Astrocyte of the spinal cord (primary cell): ENCODE data around the gene ZNF324.
"Not testable (repeated sequence)": the region's sequence is repeated elsewhere in the genome, so short reads cannot be mapped to it uniquely, and the experiment has no call there.

Experiments
- DNase-seq: peaks from one replicate; pipeline ENCODE4 v3.0.0; 2011; ENCODE audit warnings: low read depth, low spot score
- H3K4me3 ChIP-seq: 2 replicates; pipeline ENCODE4 v1.5.1; 2011; ENCODE audit warnings: low read depth, mild to moderate bottlenecking, low read length, moderate library complexity
- CTCF ChIP-seq: IDR thresholded peaks from 2 replicates; pipeline ENCODE4 v1.5.1; 2012; ENCODE audit warnings: low read depth, mild to moderate bottlenecking, low read length, inconsistent platforms
- in situ Hi-C: cut with HindIII; loops from 2 replicates; pipeline ENCODE4 v1.10.0; 2017; ENCODE audit warnings: low sequenced_read_pairs

ZNF324 gene

GRCh38 chr19:58466089-58466759 is 656 bp upstream of the ZNF324 start:
- in situ Hi-C loops, result no loop called here
- peak overlapping the region; percentile 64 for H3K4me3 ChIP-seq
- DNase-seq, result no peak
- TF ChIP-seq CTCF, result no peak

- in situ Hi-C loops, result no loop called here
- H3K4me3 ChIP-seq, result no peak overlapping the region
- TF ChIP-seq CTCF, result no peak
- DNase-seq, result no peak
Observed at GRCh38 chr19:58468216-58468839, 1.4 kb downstream of the ZNF324 start.

GRCh38 chr19:58469241-58470013 is 2.5 kb downstream of the ZNF324 start:
- no peak for TF ChIP-seq CTCF
- no peak overlapping the region for H3K4me3 ChIP-seq
- in situ Hi-C loops, result no loop called here
- no peak for DNase-seq

GRCh38 chr19:58470837-58471543 is 4.1 kb downstream of the ZNF324 start:
- in situ Hi-C loops, DNase-seq: not testable (repeated sequence)

GRCh38 chr19:58471736-58472135 is 4.9 kb downstream of the ZNF324 start:
- no peak overlapping the region for H3K4me3 ChIP-seq
- TF ChIP-seq CTCF, result no peak
- no peak for DNase-seq
- in situ Hi-C loops, result no loop called here

More at GRCh38 chr19:58470837-58471543, 4.1 kb downstream of the ZNF324 start:
- not testable (repeated sequence) for H3K4me3 ChIP-seq

- in situ Hi-C loops, result no loop called here
- no peak overlapping the region for H3K4me3 ChIP-seq
- TF ChIP-seq CTCF, result no peak
- no peak for DNase-seq
Observed at GRCh38 chr19:58473775-58474174, 6.9 kb downstream of the ZNF324 start.
